Trophoblast cell (in vitro differentiated cells and primary cell): ENCODE measurements around the gene BLNK.

ENCODE experiments used
- DNase-seq, 2 donors: peaks; one replicate each; pipeline ENCODE4 v3.0.0-alpha.2; 2016
- H2AFZ ChIP-seq: 2 replicates; pipeline ENCODE4 v1.6.1; 2013; ENCODE audit warnings: low read length, moderate library complexity, mild to moderate bottlenecking; ENCODE audit not compliant: insufficient read depth, poor library complexity
- H2AK5ac ChIP-seq: 2 replicates; pipeline ENCODE4 v1.6.1; 2013; ENCODE audit warnings: mild to moderate bottlenecking, low read length
- H2BK120ac ChIP-seq: 2 replicates; pipeline ENCODE4 v1.6.1; 2013; ENCODE audit warnings: low read length, mild to moderate bottlenecking, moderate library complexity; ENCODE audit not compliant: insufficient read depth, poor library complexity
- H2BK12ac ChIP-seq: 2 replicates; pipeline ENCODE4 v1.6.1; 2013; ENCODE audit warnings: mild to moderate bottlenecking, low read length, moderate library complexity
- H2BK5ac ChIP-seq: 2 replicates; pipeline ENCODE4 v1.6.1; 2013; ENCODE audit warnings: low read length, low read depth, moderate library complexity, mild to moderate bottlenecking; ENCODE audit not compliant: poor library complexity
- H3K14ac ChIP-seq: 2 replicates; pipeline ENCODE4 v1.6.1; 2013; ENCODE audit warnings: mild to moderate bottlenecking, low read length
- H3K18ac ChIP-seq: 2 replicates; pipeline ENCODE4 v1.6.1; 2013; ENCODE audit warnings: mild to moderate bottlenecking, low read length
- H3K23ac ChIP-seq: 2 replicates; pipeline ENCODE4 v1.6.1; 2013; ENCODE audit warnings: low read length
- H3K27ac ChIP-seq: 2 replicates; pipeline ENCODE4 v1.5.1; 2013; ENCODE audit warnings: low read depth, mild to moderate bottlenecking, inconsistent platforms, low read length, moderate library complexity
- H3K27me3 ChIP-seq: 2 replicates; pipeline ENCODE4 v1.6.1; 2013; ENCODE audit warnings: inconsistent platforms, mild to moderate bottlenecking, low read length, moderate library complexity; ENCODE audit not compliant: insufficient read depth
- H3K36me3 ChIP-seq, 2 experiments: 1 replicate in 1 of 2; 2 replicates in 1 of 2; pipeline ENCODE4 v1.6.1; 2013; ENCODE audit warnings: low read length in 2 of 2, mild to moderate bottlenecking in 2 of 2, moderate library complexity in 1 of 2; ENCODE audit not compliant: insufficient read depth in 2 of 2, control insufficient read depth in 1 of 2
- H3K4ac ChIP-seq: 2 replicates; pipeline ENCODE4 v1.6.1; 2013; ENCODE audit warnings: low read depth, mild to moderate bottlenecking, low read length, moderate library complexity
- H3K4me1 ChIP-seq, 2 experiments: 1 replicate in 1 of 2; 2 replicates in 1 of 2; pipeline ENCODE4 v1.6.1; 2013; ENCODE audit warnings: low read length in 2 of 2, mild to moderate bottlenecking in 2 of 2, moderate library complexity in 1 of 2; ENCODE audit not compliant: insufficient read depth in 2 of 2, control insufficient read depth in 1 of 2
- H3K4me2 ChIP-seq: 2 replicates; pipeline ENCODE4 v1.6.1; 2013; ENCODE audit warnings: inconsistent platforms, mild to moderate bottlenecking, low read length, moderate library complexity
- H3K4me3 ChIP-seq: 2 replicates; pipeline ENCODE4 v1.5.1; 2013; ENCODE audit warnings: mild to moderate bottlenecking, low read depth, low read length, inconsistent platforms
- H3K79me1 ChIP-seq: one replicate; pipeline ENCODE4 v1.6.1; 2013; ENCODE audit warnings: low read length
- H3K79me2 ChIP-seq: 2 replicates; pipeline ENCODE4 v1.6.1; 2013; ENCODE audit warnings: low read length, mild to moderate bottlenecking; ENCODE audit not compliant: control insufficient read depth, insufficient read depth, poor library complexity
- H3K9ac ChIP-seq: 2 replicates; pipeline ENCODE4 v1.6.1; 2013; ENCODE audit warnings: mild to moderate bottlenecking, low read length
- H3K9me3 ChIP-seq: 2 replicates; pipeline ENCODE4 v1.6.1; 2013; ENCODE audit warnings: low read depth, mild to moderate bottlenecking, control low read depth, inconsistent platforms, low read length; ENCODE audit not compliant: insufficient read depth
- H4K12ac ChIP-seq: 2 replicates; pipeline ENCODE4 v1.6.1; 2013; ENCODE audit warnings: low read depth, mild to moderate bottlenecking, low read length, moderate library complexity
- H4K8ac ChIP-seq: 2 replicates; pipeline ENCODE4 v1.6.1; 2013; ENCODE audit warnings: low read depth, mild to moderate bottlenecking, low read length, moderate library complexity
- H4K91ac ChIP-seq: one replicate; pipeline ENCODE4 v1.6.1; 2013; ENCODE audit warnings: low read depth, mild to moderate bottlenecking, low read length, moderate library complexity
- WGBS: extraction: QIAGEN DNeasy Blood & Tissue Kit; methylation state at CpG from one replicate; pipeline ENCODE4 v1.1.7; 2013; ENCODE audit warnings: missing lambda C conversion rate; ENCODE audit not compliant: insufficient read length, insufficient coverage; ENCODE audit errors: extremely low coverage; 5-methylcytosine and 5-hydroxymethylcytosine counted together

BLNK gene

DNA sequence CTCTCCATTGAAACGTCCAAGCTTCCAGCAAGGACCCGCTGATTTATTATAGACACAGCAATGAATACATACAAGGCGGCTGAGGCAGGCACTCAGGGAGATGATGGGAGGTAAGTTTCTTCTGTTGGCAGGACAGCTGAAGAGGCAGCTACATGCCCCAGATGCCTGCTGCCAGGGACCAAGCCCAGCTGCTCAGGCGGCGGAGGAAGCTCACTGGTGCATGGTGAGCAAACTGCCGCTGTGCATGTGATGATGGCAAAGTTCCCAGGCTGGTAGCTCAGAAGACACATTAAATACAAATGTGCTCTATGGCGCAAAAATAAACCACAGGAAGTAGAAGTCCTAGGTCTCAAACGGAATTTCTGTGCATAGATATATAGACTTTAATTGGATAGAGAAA is 35.1 kb upstream of the BLNK start:
- H3K9me3 ChIP-seq = no peaks in the 10 kb centered on the region
- no peaks in the 10 kb centered on the region for H3K79me2 ChIP-seq
- H3K27me3 ChIP-seq = no peaks in the 10 kb centered on the region
- no peak overlapping the region for H3K4ac ChIP-seq
- H3K14ac ChIP-seq = no peak overlapping the region
- no peaks in the 10 kb centered on the region for H3K79me1 ChIP-seq
- peaks cover 0 to 3% of the 10 kb centered on the region in 2 experiments for H3K4me1 ChIP-seq
- H2BK5ac ChIP-seq = no peak overlapping the region
- H3K4me3 ChIP-seq = no peak overlapping the region
- H3K4me2 ChIP-seq = no peak overlapping the region
- no peak overlapping the region for H4K8ac ChIP-seq
- H2BK12ac ChIP-seq = no peak overlapping the region
- no peaks in the 10 kb centered on the region for H3K36me3 ChIP-seq
- no peak overlapping the region for H3K18ac ChIP-seq
- no peak overlapping the region for H2AK5ac ChIP-seq
- H3K9ac ChIP-seq = no peak overlapping the region
- no peak overlapping the region for H3K23ac ChIP-seq
- no peak overlapping the region for H3K27ac ChIP-seq
- H2AFZ ChIP-seq = no peak overlapping the region
- no peak overlapping the region for H2BK120ac ChIP-seq
- WGBS = no CpG with 5 or more reads among the region's 8 CpGs
- no peak overlapping the region for H4K12ac ChIP-seq
- H4K91ac ChIP-seq = no peak overlapping the region
- DNase-seq = no peak

GRCh38 chr10:96305019-96305418 is 33.6 kb upstream of the BLNK start:
- Histone ChIP-seq H3K79me1 (peaks cover 1% of the 10 kb centered on the region), H3K4me1 (peaks cover 0 to 7% of the 10 kb centered on the region in 2 experiments), H3K36me3 (no peaks in the 10 kb centered on the region), H3K4me3 (no peak overlapping the region), H2AFZ (no peak overlapping the region), H4K12ac (no peak overlapping the region), H3K18ac (no peak overlapping the region), H2BK5ac (no peak overlapping the region), H3K4ac (no peak overlapping the region), H3K9me3 (no peaks in the 10 kb centered on the region), H3K9ac (no peak overlapping the region), H3K79me2 (no peaks in the 10 kb centered on the region), H3K14ac (no peak overlapping the region), H3K27ac (no peak overlapping the region), H3K4me2 (no peak overlapping the region), H4K8ac (no peak overlapping the region), H2AK5ac (no peak overlapping the region), H4K91ac (no peak overlapping the region), H2BK12ac (no peak overlapping the region), H3K27me3 (no peaks in the 10 kb centered on the region), H3K23ac (no peak overlapping the region), H2BK120ac (no peak overlapping the region)
- WGBS = no CpG with 5 or more reads among the region's 3 CpGs
- no peak for DNase-seq

DNA sequence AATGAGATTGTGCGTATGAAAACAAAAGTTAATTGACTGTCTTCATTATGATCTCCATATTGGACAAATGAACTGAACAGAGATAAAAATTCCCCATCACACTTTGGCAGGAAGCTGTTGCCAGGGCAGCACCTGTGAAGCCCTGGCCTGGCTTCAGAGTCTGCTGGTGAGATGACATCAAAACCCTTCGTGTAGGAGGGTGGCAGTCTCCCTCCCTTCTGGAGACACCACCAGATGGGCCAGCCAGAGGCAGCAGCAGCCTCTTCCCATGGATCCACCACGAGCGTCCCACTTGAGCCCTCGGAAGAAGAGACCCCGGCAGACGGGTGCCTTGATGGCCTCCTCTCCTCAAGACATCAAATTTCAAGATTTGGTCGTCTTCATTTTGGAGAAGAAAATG is 32.9 kb upstream of the BLNK start, which contains the start of gene DNTT:
DNTT (plus strand) TSS at position 205 of the 400 bp plus-strand sequence; CDS start at position 269, 64 bp downstream.
- H3K23ac ChIP-seq = no peak within 1 kb of the TSS
- H2BK120ac ChIP-seq = no peak within 1 kb of the TSS
- no peak within 1 kb of the TSS for H3K4me3 ChIP-seq
- H3K4me2 ChIP-seq = no peak within 1 kb of the TSS
- no peak within 1 kb of the TSS for H4K8ac ChIP-seq
- H3K4ac ChIP-seq = no peak within 1 kb of the TSS
- H3K9ac ChIP-seq = no peak within 1 kb of the TSS
- no peaks in the 10 kb centered on the region for H3K9me3 ChIP-seq
- no peaks in the 10 kb centered on the region for H3K79me2 ChIP-seq
- H4K91ac ChIP-seq = no peak within 1 kb of the TSS
- H2BK12ac ChIP-seq = no peak within 1 kb of the TSS
- H3K14ac ChIP-seq = no peak within 1 kb of the TSS
- no peak within 1 kb of the TSS for H3K27ac ChIP-seq
- peaks cover 1% of the 10 kb centered on the region for H3K79me1 ChIP-seq
- H3K36me3 ChIP-seq = no peaks in the 10 kb centered on the region
- H2AK5ac ChIP-seq = no peak within 1 kb of the TSS
- H3K4me1 ChIP-seq = peaks cover 0 to 7% of the 10 kb centered on the region in 2 experiments
- H4K12ac ChIP-seq = no peak within 1 kb of the TSS
- H3K18ac ChIP-seq = no peak within 1 kb of the TSS
- no peaks in the 10 kb centered on the region for H3K27me3 ChIP-seq
- DNase-seq = no peak
- no peak within 1 kb of the TSS for H2BK5ac ChIP-seq
- WGBS = no CpG with 5 or more reads among the region's 8 CpGs
- no peak within 1 kb of the TSS for H2AFZ ChIP-seq

DNA sequence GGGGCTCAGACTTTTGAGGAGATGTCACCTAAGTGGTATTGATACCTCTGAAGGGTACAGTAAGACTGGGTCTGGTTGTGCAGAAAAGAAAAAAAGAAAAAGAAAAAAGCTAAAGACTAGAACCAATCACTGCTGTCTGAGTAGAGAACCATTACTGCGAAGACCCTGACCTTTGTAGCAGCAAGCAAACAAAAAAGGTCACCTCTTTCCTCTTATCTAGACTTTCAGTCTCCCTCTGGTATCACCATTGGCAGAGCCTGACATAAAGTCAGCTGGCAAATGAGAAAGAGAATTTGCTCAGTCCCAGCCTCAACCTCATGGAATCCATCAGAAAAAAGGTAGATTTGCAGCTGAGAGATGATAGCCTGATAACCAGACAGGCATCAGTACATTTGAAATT is 30.2 kb upstream of the BLNK start:
- no peak overlapping the region for H3K9ac ChIP-seq
- H2BK5ac ChIP-seq = no peak overlapping the region
- DNase-seq = no peak
- no peak overlapping the region for H4K8ac ChIP-seq
- H4K91ac ChIP-seq = no peak overlapping the region
- H3K14ac ChIP-seq = no peak overlapping the region
- H2AK5ac ChIP-seq = no peak overlapping the region
- H4K12ac ChIP-seq = no peak overlapping the region
- no peak overlapping the region for H2BK120ac ChIP-seq
- no peak overlapping the region for H2AFZ ChIP-seq
- no peak overlapping the region for H3K4me3 ChIP-seq
- no peaks in the 10 kb centered on the region for H3K27me3 ChIP-seq
- H3K9me3 ChIP-seq = no peaks in the 10 kb centered on the region
- H3K27ac ChIP-seq = no peak overlapping the region
- no CpG with 5 or more reads among the region's 1 CpG for WGBS
- H3K4me2 ChIP-seq = no peak overlapping the region
- no peaks in the 10 kb centered on the region for H3K79me2 ChIP-seq
- no peak overlapping the region for H2BK12ac ChIP-seq
- H3K4me1 ChIP-seq = peaks cover 0 to 7% of the 10 kb centered on the region in 2 experiments
- no peak overlapping the region for H3K23ac ChIP-seq
- H3K18ac ChIP-seq = no peak overlapping the region
- H3K4ac ChIP-seq = no peak overlapping the region
- no peaks in the 10 kb centered on the region for H3K36me3 ChIP-seq
- H3K79me1 ChIP-seq = peaks cover 1% of the 10 kb centered on the region
